ENCODE results near the gene CCDC9.
A peak's percentile ranks its signal among the peaks of the same experiment; 100 is the strongest.
"Not testable (repeated sequence)": the region's sequence is repeated elsewhere in the genome, so short reads cannot be mapped to it uniquely, and the experiment has no call there.

The CCDC9 gene

GRCh38 chr19:47232422-47233211 is 23.7 kb upstream of the CCDC9 start:
- DNase-seq = no peak

GRCh38 chr19:47236072-47236675 is 20.2 kb upstream of the CCDC9 start:
- DNase-seq = no peak

- DNase-seq = no peak
These were observed 17.2 kb upstream of the CCDC9 start for GRCh38 chr19:47239152-47239551.

- peak; percentile 54 to 79 for DNase-seq
These were observed 16.6 kb upstream of the CCDC9 start for GRCh38 chr19:47239610-47240296.

- DNase-seq = no peak
These were observed 15.8 kb upstream of the CCDC9 start for GRCh38 chr19:47240556-47240955.

- peak in 1 of 2 donors; percentile 18 for DNase-seq
These were observed 15.1 kb upstream of the CCDC9 start for GRCh38 chr19:47240996-47241918.

- no peak for DNase-seq
These were observed 14.3 kb upstream of the CCDC9 start for GRCh38 chr19:47241919-47242577.

- no peak for DNase-seq
These were observed 13.0 kb upstream of the CCDC9 start for GRCh38 chr19:47243364-47243775.

GRCh38 chr19:47243776-47244547 is 12.4 kb upstream of the CCDC9 start:
- peak; percentile 69 to 78 for DNase-seq

GRCh38 chr19:47247308-47247990 is 8.9 kb upstream of the CCDC9 start:
- DNase-seq = peak; percentile 20 to 48

GRCh38 chr19:47253016-47253415 is 3.3 kb upstream of the CCDC9 start:
- DNase-seq = not testable (repeated sequence)

- no peak for DNase-seq
These were observed 2.9 kb upstream of the CCDC9 start for GRCh38 chr19:47253467-47253881.

GRCh38 chr19:47253970-47254369 is 2.4 kb upstream of the CCDC9 start:
- DNase-seq = no peak

GRCh38 chr19:47256693-47257410 is 527 bp downstream of the CCDC9 start:
- peak; percentile 100 for DNase-seq

GRCh38 chr19:47257411-47258169 is 1.3 kb downstream of the CCDC9 start:
- DNase-seq = no peak

GRCh38 chr19:47258434-47258833 is 2.1 kb downstream of the CCDC9 start:
- DNase-seq = no peak

GRCh38 chr19:47258895-47259555 is 2.7 kb downstream of the CCDC9 start:
- no peak for DNase-seq

GRCh38 chr19:47260476-47260875 is 4.2 kb downstream of the CCDC9 start:
- DNase-seq = no peak
